ENCODE measurements around the gene TSPAN31. TPM values are rescaled to one million over a fixed set of nuclear protein-coding genes. Genes with fewer than 3 reads are reported as not detected.
A peak's percentile ranks its signal among the peaks of the same experiment; 100 is the strongest.
"Not testable (repeated sequence)": the region's sequence is repeated elsewhere in the genome, so short reads cannot be mapped to it uniquely, and the experiment has no call there.

Gene TSPAN31
- total RNA-seq, 1 donor from 2014 or later = 61.3 TPM

DNA sequence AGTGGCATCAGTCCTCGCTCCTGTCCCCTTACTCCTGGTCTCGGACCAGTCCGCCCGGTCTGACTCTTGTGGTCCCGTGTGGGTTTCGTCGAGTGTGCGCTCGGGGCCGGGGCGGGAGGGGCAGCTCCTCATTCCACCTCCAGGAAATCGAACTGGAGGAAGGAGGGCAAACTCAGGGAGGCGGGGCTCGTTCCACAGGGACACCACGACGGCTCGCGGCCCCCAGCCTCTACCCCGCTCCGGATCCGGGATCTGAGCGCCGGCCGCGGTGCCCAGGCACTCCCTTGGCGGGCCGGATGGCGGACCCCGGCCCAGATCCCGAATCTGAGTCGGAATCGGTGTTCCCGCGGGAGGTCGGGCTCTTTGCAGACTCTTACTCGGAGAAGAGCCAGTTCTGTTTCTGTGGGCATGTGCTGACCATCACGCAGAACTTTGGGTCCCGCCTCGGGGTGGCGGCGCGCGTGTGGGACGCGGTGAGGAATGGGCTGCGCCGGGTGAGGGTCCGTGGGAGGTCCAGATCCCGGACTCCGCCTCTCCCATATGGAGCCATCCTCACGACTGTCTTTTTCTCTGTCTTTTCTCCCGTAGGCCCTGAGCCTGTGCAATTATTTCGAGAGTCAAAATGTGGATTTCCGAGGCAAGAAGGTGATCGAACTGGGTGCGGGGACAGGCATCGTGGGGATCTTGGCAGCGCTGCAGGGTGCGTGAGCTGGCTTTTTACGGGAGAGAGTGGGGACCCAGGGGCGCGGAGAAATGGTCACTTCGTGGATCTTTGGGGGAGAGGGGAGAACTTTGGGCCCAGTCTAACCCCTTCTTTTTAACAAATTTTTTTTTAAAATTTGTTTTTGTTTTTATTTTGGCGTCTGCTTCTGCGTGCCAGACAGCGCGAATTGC lies 27.8 kb downstream of the TSPAN31 start, which contains the start of gene EEF1AKMT3:
Gene EEF1AKMT3 (plus strand): TSS at position 186 of the 894 bp plus-strand sequence. CDS start 111 bp downstream, at position 297.
- Histone ChIP-seq H3K9ac (peak within 1 kb of the TSS; percentile 77), H3K4me1 (peaks cover 1% of the 10 kb centered on the region), H3K27ac (peak within 1 kb of the TSS; percentile 92), H3K79me2 (ENCODE audit: low read depth) (peaks cover 8% of the 10 kb centered on the region), H3K9me3 (ENCODE audit: low read depth) (no peaks in the 10 kb centered on the region), H4K20me1 (ENCODE audit: low read depth) (no peaks in the 10 kb centered on the region), H2AFZ (replicated peaks) (peak within 1 kb of the TSS; percentile 90), H3K27me3 (peaks cover 14% of the 10 kb centered on the region), H3K4me2 (peak within 1 kb of the TSS; percentile 95), H3K36me3 (no peaks in the 10 kb centered on the region), H3F3A (ENCODE audit: low read depth) (peaks cover 16% of the 10 kb centered on the region), H3K4me3 (peak within 1 kb of the TSS; percentile 72)
- peak; percentile 30 for TF ChIP-seq EZH2phosphoT487 (IDR thresholded peaks at IDR 0.05)
- no peak for TF ChIP-seq CTCF (IDR thresholded peaks at IDR 0.05)
- peaks cover 2% of the 10 kb centered on the region for H3K9me3 Mint-ChIP-seq
- peaks cover 12% of the 10 kb centered on the region for H3K36me3 Mint-ChIP-seq
- peak; percentile 71 for DNase-seq (ENCODE audit: low spot score)
- peak within 1 kb of the TSS; percentile 94 for H3K27ac Mint-ChIP-seq
- peaks cover 17% of the 10 kb centered on the region for H3K4me1 Mint-ChIP-seq
- peaks cover 2% of the 10 kb centered on the region for H3K27me3 Mint-ChIP-seq (ENCODE audit: insufficient read depth, low read depth)
- peak within 1 kb of the TSS; percentile 95 for H3K4me3 Mint-ChIP-seq

GRCh38 chr12:57774634-57775033 lies 29.8 kb downstream of the TSPAN31 start:
- peaks cover 17% of the 10 kb centered on the region for H3K4me1 Mint-ChIP-seq
- peak overlapping the region; percentile 28 for H3K4me3 Mint-ChIP-seq
- H2AFZ ChIP-seq (replicated peaks) = not testable (repeated sequence)

DNA sequence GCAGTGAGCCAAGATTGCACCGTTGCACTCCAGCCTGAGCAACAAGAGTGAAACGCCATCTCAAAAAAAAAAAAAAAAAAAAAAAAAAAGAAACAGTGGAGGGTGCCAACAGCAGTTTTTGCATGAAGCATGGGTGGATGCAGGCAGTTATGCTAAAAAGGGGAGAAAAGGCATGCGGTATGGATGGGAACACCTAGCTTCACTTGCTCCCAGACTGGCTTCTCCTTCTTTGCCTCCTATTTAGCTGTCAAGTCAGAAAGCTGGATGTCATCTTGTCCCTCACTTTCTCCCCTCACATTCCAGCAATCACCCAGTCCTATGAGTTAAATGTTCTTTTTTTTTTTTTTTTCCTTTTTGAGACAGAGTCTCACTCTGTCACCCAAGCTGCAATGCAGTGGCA lies 30.2 kb downstream of the TSPAN31 start:
- H3F3A ChIP-seq (ENCODE audit: low read depth) = peaks cover 14% of the 10 kb centered on the region
- peaks cover 4% of the 10 kb centered on the region for H3K36me3 Mint-ChIP-seq
- peaks cover 17% of the 10 kb centered on the region for H3K4me1 Mint-ChIP-seq
- H3K36me3 ChIP-seq = no peaks in the 10 kb centered on the region
- no peak for TF ChIP-seq EZH2 (IDR thresholded peaks at IDR 0.05)
- no peak for TF ChIP-seq EZH2phosphoT487 (IDR thresholded peaks at IDR 0.05)
- H3K27me3 Mint-ChIP-seq (ENCODE audit: insufficient read depth, low read depth) = peaks cover 5% of the 10 kb centered on the region
- H3K9me3 Mint-ChIP-seq = peaks cover 2% of the 10 kb centered on the region
- no peak overlapping the region for H3K4me2 ChIP-seq
- H3K79me2 ChIP-seq (ENCODE audit: low read depth) = peaks cover 8% of the 10 kb centered on the region
- no peak overlapping the region for H3K4me3 ChIP-seq
- H3K27ac Mint-ChIP-seq = no peak overlapping the region
- H3K4me3 Mint-ChIP-seq = no peak overlapping the region
- H3K9ac ChIP-seq = no peak overlapping the region
- H3K27me3 ChIP-seq = peaks cover 12% of the 10 kb centered on the region
- H4K20me1 ChIP-seq (ENCODE audit: low read depth) = no peaks in the 10 kb centered on the region
- no peaks in the 10 kb centered on the region for H3K4me1 ChIP-seq
- H3K27ac ChIP-seq = no peak overlapping the region
- no peak for DNase-seq (ENCODE audit: low spot score)
- no peak overlapping the region for H2AFZ ChIP-seq (replicated peaks)
- H3K9me3 ChIP-seq (ENCODE audit: low read depth) = no peaks in the 10 kb centered on the region

More at GRCh38 chr12:57774634-57775033, 29.8 kb downstream of the TSPAN31 start:
- not testable (repeated sequence) for H3K4me3 ChIP-seq; H3K27ac ChIP-seq; H3K9me3 ChIP-seq (ENCODE audit: low read depth); H3K9me3 Mint-ChIP-seq; H3K27ac Mint-ChIP-seq; H4K20me1 ChIP-seq (ENCODE audit: low read depth); H3K4me2 ChIP-seq; H3K27me3 Mint-ChIP-seq (ENCODE audit: insufficient read depth, low read depth); H3K36me3 ChIP-seq; H3K9ac ChIP-seq; H3K79me2 ChIP-seq (ENCODE audit: low read depth); H3K36me3 Mint-ChIP-seq; DNase-seq (ENCODE audit: low spot score); H3K4me1 ChIP-seq
- H3F3A ChIP-seq (ENCODE audit: low read depth) = peaks cover 14% of the 10 kb centered on the region
- peaks cover 12% of the 10 kb centered on the region for H3K27me3 ChIP-seq

- Histone ChIP-seq H3K36me3 (no peaks in the 10 kb centered on the region), H4K20me1 (ENCODE audit: low read depth) (no peaks in the 10 kb centered on the region), H3K79me2 (ENCODE audit: low read depth) (peaks cover 8% of the 10 kb centered on the region), H2AFZ (replicated peaks) (no peak overlapping the region), H3K9me3 (ENCODE audit: low read depth) (no peaks in the 10 kb centered on the region), H3K4me3 (no peak overlapping the region), H3K27ac (no peak overlapping the region), H3K27me3 (peaks cover 12% of the 10 kb centered on the region), H3K4me1 (no peaks in the 10 kb centered on the region), H3K9ac (no peak overlapping the region), H3F3A (ENCODE audit: low read depth) (peaks cover 14% of the 10 kb centered on the region), H3K4me2 (no peak overlapping the region)
- Mint-ChIP-seq H3K27ac (no peak overlapping the region), H3K4me3 (no peak overlapping the region), H3K4me1 (peaks cover 13% of the 10 kb centered on the region), H3K27me3 (ENCODE audit: insufficient read depth, low read depth) (peaks cover 5% of the 10 kb centered on the region), H3K36me3 (no peaks in the 10 kb centered on the region), H3K9me3 (peaks cover 2% of the 10 kb centered on the region)
- peak; percentile 21 for TF ChIP-seq CTCF (IDR thresholded peaks at IDR 0.05)
- TF ChIP-seq EZH2phosphoT487 (IDR thresholded peaks at IDR 0.05) = no peak
- TF ChIP-seq EZH2 (IDR thresholded peaks at IDR 0.05) = no peak
- DNase-seq (ENCODE audit: low spot score) = no peak
These were observed 30.9 kb downstream of the TSPAN31 start for GRCh38 chr12:57775563-57776246.

Measured in neural progenitor cell (in vitro differentiated cells).